ENCODE data around the gene SLC22A3.

- TF ChIP-seq CTCF (IDR thresholded peaks at IDR 0.05) = no peak
- no peak for TF ChIP-seq SP1 (CRISPR knock-in tag; conservative IDR thresholded peaks at IDR 0.05)
- no peak for TF ChIP-seq USF2 (CRISPR knock-in tag; IDR thresholded peaks at IDR 0.05)
- no peak for TF ChIP-seq USF1 (CRISPR knock-in tag; IDR thresholded peaks at IDR 0.05)
- no peak for TF ChIP-seq NR1H2 (CRISPR knock-in tag; IDR thresholded peaks at IDR 0.05)
- TF ChIP-seq AFF4 (CRISPR knock-in tag; IDR thresholded peaks at IDR 0.05; ENCODE audit: borderline replicate concordance) = no peak
- no peak for TF ChIP-seq ZNF232 (CRISPR knock-in tag; IDR thresholded peaks at IDR 0.05)
- no peak for TF ChIP-seq STAT6 (CRISPR knock-in tag; conservative IDR thresholded peaks at IDR 0.05; ENCODE audit: low read depth)
- TF ChIP-seq E2F1 (CRISPR knock-in tag; IDR thresholded peaks at IDR 0.05) = no peak
- TF ChIP-seq TEAD4 (CRISPR knock-in tag; IDR thresholded peaks at IDR 0.05) = no peak
- no peak for TF ChIP-seq ATF2 (CRISPR knock-in tag; IDR thresholded peaks at IDR 0.05; ENCODE audit: borderline replicate concordance, low read depth)
- TF ChIP-seq EMX1 (CRISPR knock-in tag; IDR thresholded peaks at IDR 0.05) = no peak
Observed at GRCh38 chr6:160356074-160356744, 8.0 kb downstream of the SLC22A3 start.

All from WTC11 (cell line).